ENCODE measurements around the gene KRT75. TPM values are rescaled to one million over a fixed set of nuclear protein-coding genes. Genes with fewer than 3 reads are reported as not detected.

KRT75 gene
- total and polyA plus RNA-seq, 3 experiments from 2014 or later: not detected

- H3K9me3 Mint-ChIP-seq: no peaks in the 10 kb centered on the region
- no peaks in the 10 kb centered on the region for H3K27me3 ChIP-seq (ENCODE audit: insufficient read depth, low read length, poor library complexity, severe bottlenecking)
- H3K4me3 Mint-ChIP-seq: no peak overlapping the region
- H3K9me3 ChIP-seq (ENCODE audit: low read length): no peaks in the 10 kb centered on the region
- no peaks in the 10 kb centered on the region for H3K36me3 ChIP-seq (ENCODE audit: insufficient read depth, low read length)
- no peak for DNase-seq
- H3K36me3 Mint-ChIP-seq: no peaks in the 10 kb centered on the region
- POLR2A ChIA-PET: interaction anchor here (0.5 kb wide), 1 partner anchor 239 kb away, joined by 4 read pairs; no protein-coding TSS in a partner anchor
- peaks cover 1 to 23% of the 10 kb centered on the region in 2 donors for H3K27me3 Mint-ChIP-seq
- no peaks in the 10 kb centered on the region for H3K4me1 ChIP-seq (ENCODE audit: insufficient read depth, low read length)
- H3K4me1 Mint-ChIP-seq: no peaks in the 10 kb centered on the region
- H3K27ac Mint-ChIP-seq: no peak overlapping the region
- CTCF ChIA-PET: no interaction called here
- H3K4me3 ChIP-seq (ENCODE audit: low read length): no peak overlapping the region
- no peak overlapping the region for H3K27ac ChIP-seq (ENCODE audit: low read depth, low read length)
Observed at GRCh38 chr12:52401526-52401925, 32.6 kb downstream of the KRT75 start.

GRCh38 chr12:52400906-52401305, 33.3 kb downstream of the KRT75 start:
- CTCF ChIA-PET: interaction anchor here (1.0 kb wide), 1 partner anchor 13 kb away, joined by 3 read pairs; no protein-coding TSS in a partner anchor
- Mint-ChIP-seq H3K27me3 (peaks cover 1 to 19% of the 10 kb centered on the region in 2 donors), H3K27ac (no peak overlapping the region)

GRCh38 chr12:52399756-52400155, 34.4 kb downstream of the KRT75 start:
- Histone ChIP-seq H3K27ac (ENCODE audit: low read depth, low read length) (no peak overlapping the region), H3K4me3 (ENCODE audit: low read length) (no peak overlapping the region), H3K9me3 (ENCODE audit: low read length) (no peaks in the 10 kb centered on the region), H3K4me1 (ENCODE audit: insufficient read depth, low read length) (no peaks in the 10 kb centered on the region), H3K27me3 (ENCODE audit: insufficient read depth, low read length, poor library complexity, severe bottlenecking) (no peaks in the 10 kb centered on the region), H3K36me3 (ENCODE audit: insufficient read depth, low read length) (no peaks in the 10 kb centered on the region)
- peaks cover 1 to 13% of the 10 kb centered on the region in 2 donors for H3K27me3 Mint-ChIP-seq
- no peaks in the 10 kb centered on the region for H3K36me3 Mint-ChIP-seq
- H3K9me3 Mint-ChIP-seq: no peaks in the 10 kb centered on the region
- ChIA-PET POLR2A (no interaction called here), CTCF (interaction anchor here (1.0 kb wide), 1 partner anchor 14 kb away, joined by 3 read pairs; no protein-coding TSS in a partner anchor)
- no peaks in the 10 kb centered on the region for H3K4me1 Mint-ChIP-seq
- DNase-seq: no peak
- H3K27ac Mint-ChIP-seq: no peak overlapping the region
- H3K4me3 Mint-ChIP-seq: no peak overlapping the region

More at GRCh38 chr12:52400906-52401305, 33.3 kb downstream of the KRT75 start:
- H3K4me1 ChIP-seq (ENCODE audit: insufficient read depth, low read length): no peaks in the 10 kb centered on the region
- H3K9me3 Mint-ChIP-seq: no peaks in the 10 kb centered on the region
- DNase-seq: no peak
- no peak overlapping the region for H3K4me3 ChIP-seq (ENCODE audit: low read length)
- no peak overlapping the region for H3K27ac ChIP-seq (ENCODE audit: low read depth, low read length)
- no peak overlapping the region for H3K4me3 Mint-ChIP-seq
- no peaks in the 10 kb centered on the region for H3K36me3 Mint-ChIP-seq
- no peaks in the 10 kb centered on the region for H3K27me3 ChIP-seq (ENCODE audit: insufficient read depth, low read length, poor library complexity, severe bottlenecking)
- no peaks in the 10 kb centered on the region for H3K36me3 ChIP-seq (ENCODE audit: insufficient read depth, low read length)
- POLR2A ChIA-PET: no interaction called here
- H3K9me3 ChIP-seq (ENCODE audit: low read length): no peaks in the 10 kb centered on the region
- H3K4me1 Mint-ChIP-seq: no peaks in the 10 kb centered on the region

- CTCF ChIA-PET: interaction anchor here (1.0 kb wide), 1 partner anchor 17 kb away, joined by 3 read pairs; no protein-coding TSS in a partner anchor
- no peak for DNase-seq
Observed at GRCh38 chr12:52398176-52398575, 36.0 kb downstream of the KRT75 start.

GRCh38 chr12:52396656-52397055, 37.5 kb downstream of the KRT75 start:
- no peaks in the 10 kb centered on the region for H3K27me3 ChIP-seq (ENCODE audit: insufficient read depth, low read length, poor library complexity, severe bottlenecking)
- H3K4me3 ChIP-seq (ENCODE audit: low read length): no peak overlapping the region
- H3K9me3 ChIP-seq (ENCODE audit: low read length): no peaks in the 10 kb centered on the region
- H3K27ac ChIP-seq (ENCODE audit: low read depth, low read length): no peak overlapping the region
- H3K4me1 ChIP-seq (ENCODE audit: insufficient read depth, low read length): no peaks in the 10 kb centered on the region
- Mint-ChIP-seq H3K27me3 (peaks cover 0 to 10% of the 10 kb centered on the region in 2 donors), H3K4me3 (no peak overlapping the region), H3K27ac (no peak overlapping the region), H3K4me1 (no peaks in the 10 kb centered on the region), H3K36me3 (no peaks in the 10 kb centered on the region), H3K9me3 (no peaks in the 10 kb centered on the region)
- ChIA-PET POLR2A (no interaction called here), CTCF (no interaction called here)
- H3K36me3 ChIP-seq (ENCODE audit: insufficient read depth, low read length): no peaks in the 10 kb centered on the region
- DNase-seq: no peak

More at GRCh38 chr12:52398176-52398575, 36.0 kb downstream of the KRT75 start:
- Mint-ChIP-seq H3K9me3 (no peaks in the 10 kb centered on the region), H3K4me1 (no peaks in the 10 kb centered on the region), H3K27ac (no peak overlapping the region), H3K36me3 (no peaks in the 10 kb centered on the region), H3K27me3 (peaks cover 1 to 14% of the 10 kb centered on the region in 2 donors), H3K4me3 (no peak overlapping the region)
- POLR2A ChIA-PET: no interaction called here
- Histone ChIP-seq H3K4me1 (ENCODE audit: insufficient read depth, low read length) (no peaks in the 10 kb centered on the region), H3K27ac (ENCODE audit: low read depth, low read length) (no peak overlapping the region), H3K9me3 (ENCODE audit: low read length) (no peaks in the 10 kb centered on the region), H3K27me3 (ENCODE audit: insufficient read depth, low read length, poor library complexity, severe bottlenecking) (no peaks in the 10 kb centered on the region), H3K36me3 (ENCODE audit: insufficient read depth, low read length) (no peaks in the 10 kb centered on the region), H3K4me3 (ENCODE audit: low read length) (no peak overlapping the region)

GRCh38 chr12:52395761-52396434, 38.3 kb downstream of the KRT75 start:
- POLR2A ChIA-PET: no interaction called here
- no peaks in the 10 kb centered on the region for H3K9me3 Mint-ChIP-seq

GRCh38 chr12:52394836-52395405, 39.2 kb downstream of the KRT75 start:
- Mint-ChIP-seq H3K27ac (no peak overlapping the region), H3K4me3 (no peak overlapping the region), H3K9me3 (no peaks in the 10 kb centered on the region), H3K4me1 (no peaks in the 10 kb centered on the region), H3K36me3 (no peaks in the 10 kb centered on the region), H3K27me3 (peaks cover 4 to 6% of the 10 kb centered on the region in 2 donors)
- H3K27me3 ChIP-seq (ENCODE audit: insufficient read depth, low read length, poor library complexity, severe bottlenecking): no peaks in the 10 kb centered on the region
- no peak overlapping the region for H3K4me3 ChIP-seq (ENCODE audit: low read length)
- H3K27ac ChIP-seq (ENCODE audit: low read depth, low read length): no peak overlapping the region
- ChIA-PET CTCF (no interaction called here), POLR2A (no interaction called here)
- H3K36me3 ChIP-seq (ENCODE audit: insufficient read depth, low read length): no peaks in the 10 kb centered on the region
- no peak for DNase-seq
- H3K9me3 ChIP-seq (ENCODE audit: low read length): no peaks in the 10 kb centered on the region
- no peaks in the 10 kb centered on the region for H3K4me1 ChIP-seq (ENCODE audit: insufficient read depth, low read length)

More at GRCh38 chr12:52395761-52396434, 38.3 kb downstream of the KRT75 start:
- Mint-ChIP-seq H3K4me3 (no peak overlapping the region), H3K36me3 (no peaks in the 10 kb centered on the region), H3K4me1 (no peaks in the 10 kb centered on the region), H3K27me3 (peaks cover 0 to 6% of the 10 kb centered on the region in 2 donors), H3K27ac (no peak overlapping the region)
- H3K4me1 ChIP-seq (ENCODE audit: insufficient read depth, low read length): no peaks in the 10 kb centered on the region
- no peaks in the 10 kb centered on the region for H3K9me3 ChIP-seq (ENCODE audit: low read length)
- H3K27ac ChIP-seq (ENCODE audit: low read depth, low read length): no peak overlapping the region
- H3K36me3 ChIP-seq (ENCODE audit: insufficient read depth, low read length): no peaks in the 10 kb centered on the region
- CTCF ChIA-PET: no interaction called here
- H3K27me3 ChIP-seq (ENCODE audit: insufficient read depth, low read length, poor library complexity, severe bottlenecking): no peaks in the 10 kb centered on the region
- H3K4me3 ChIP-seq (ENCODE audit: low read length): no peak overlapping the region
- DNase-seq: no peak

GRCh38 chr12:52392465-52393007, 41.6 kb downstream of the KRT75 start:
- Histone ChIP-seq H3K9me3 (ENCODE audit: low read length) (no peaks in the 10 kb centered on the region), H3K27ac (ENCODE audit: low read depth, low read length) (no peak overlapping the region)
- DNase-seq: no peak

More at GRCh38 chr12:52392465-52393007, 41.6 kb downstream of the KRT75 start:
- Histone ChIP-seq H3K4me3 (ENCODE audit: low read length) (no peak overlapping the region), H3K4me1 (ENCODE audit: insufficient read depth, low read length) (no peaks in the 10 kb centered on the region), H3K27me3 (ENCODE audit: insufficient read depth, low read length, poor library complexity, severe bottlenecking) (no peaks in the 10 kb centered on the region), H3K36me3 (ENCODE audit: insufficient read depth, low read length) (no peaks in the 10 kb centered on the region)
- Mint-ChIP-seq H3K27ac (no peak overlapping the region), H3K36me3 (no peaks in the 10 kb centered on the region), H3K4me3 (no peak overlapping the region), H3K27me3 (peaks cover 4 to 8% of the 10 kb centered on the region in 2 donors), H3K9me3 (no peaks in the 10 kb centered on the region), H3K4me1 (no peaks in the 10 kb centered on the region)
- CTCF ChIA-PET: no interaction called here
- POLR2A ChIA-PET: no interaction called here

Data from CD8-positive, alpha-beta memory T cell (primary cell).